Raji (cell line): ENCODE data around the gene CCDC43.

Experiments used
- POLR2A ChIP-seq: IDR thresholded peaks from 2 replicates; pipeline ENCODE4 v1.6.1; 2011; ENCODE audit warnings: low read depth, low read length, control low read depth; ENCODE audit not compliant: insufficient read depth

CCDC43 gene

DNA sequence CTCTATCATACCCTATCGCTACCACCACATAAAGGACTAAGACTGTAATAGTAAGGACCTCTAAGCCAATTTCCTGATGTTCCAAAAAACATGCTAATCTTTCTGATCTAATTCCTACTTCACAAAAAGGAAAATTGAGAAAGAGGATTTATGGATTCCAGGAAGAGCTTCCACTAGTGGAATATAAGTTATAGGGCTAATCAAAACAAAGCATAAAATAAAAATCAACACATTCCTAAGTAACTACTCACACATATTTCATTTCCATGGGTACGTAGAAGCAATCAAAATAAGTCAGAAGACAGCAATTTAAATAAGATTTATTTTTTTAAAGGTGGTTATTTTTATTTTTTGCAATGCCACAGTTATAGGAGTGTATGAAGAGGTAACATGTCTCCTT lies 12.4 kb downstream of the CCDC43 start:
- no peak for TF ChIP-seq POLR2A

DNA sequence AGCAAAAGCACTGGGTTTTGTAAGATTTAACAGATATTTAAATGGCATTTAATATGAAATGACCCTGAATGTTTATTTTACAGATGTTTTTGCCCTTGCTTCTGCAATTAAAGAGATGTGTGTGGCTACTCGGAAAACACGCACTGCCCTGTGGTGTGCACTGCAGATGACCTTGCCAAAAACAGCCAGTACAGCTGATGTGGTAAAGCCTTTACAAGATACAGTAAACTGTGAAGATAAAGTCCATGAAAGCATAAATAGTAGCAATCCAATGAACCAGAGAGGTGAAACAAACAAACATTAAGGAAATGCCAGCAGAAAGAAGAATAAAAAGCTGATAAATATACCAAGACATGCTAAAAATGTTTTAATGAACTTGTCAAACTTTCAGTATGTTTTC lies 15.7 kb downstream of the CCDC43 start:
- no peak for TF ChIP-seq POLR2A

DNA sequence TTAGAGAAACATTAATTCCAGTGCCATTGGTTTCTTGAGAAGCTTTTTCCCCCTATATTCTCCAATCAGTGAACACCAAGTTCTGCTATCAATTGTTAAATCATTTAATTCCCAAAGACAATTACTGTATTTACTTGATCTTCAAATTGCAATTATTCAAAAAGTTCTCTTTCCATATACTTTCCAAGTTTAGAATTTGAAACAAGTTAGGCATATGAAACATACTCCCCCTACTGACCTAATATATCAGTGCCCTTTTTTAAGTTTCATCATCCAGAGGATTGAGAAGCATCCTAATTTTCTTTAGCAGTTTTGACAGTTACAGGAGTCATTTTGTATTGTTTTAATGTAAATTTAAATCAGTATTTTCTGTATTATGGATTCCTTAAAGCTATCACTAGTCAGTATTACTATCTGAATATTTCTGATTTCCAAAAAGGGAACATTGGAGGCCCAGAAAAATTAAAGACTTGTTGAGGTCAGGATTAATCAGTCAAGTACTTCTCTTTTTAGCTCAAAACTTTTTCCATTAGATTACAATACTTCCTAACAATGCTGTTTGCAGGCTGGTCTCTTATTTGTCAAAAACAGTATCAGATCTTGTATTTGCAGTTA lies 17.0 kb downstream of the CCDC43 start:
- no peak for TF ChIP-seq POLR2A

DNA sequence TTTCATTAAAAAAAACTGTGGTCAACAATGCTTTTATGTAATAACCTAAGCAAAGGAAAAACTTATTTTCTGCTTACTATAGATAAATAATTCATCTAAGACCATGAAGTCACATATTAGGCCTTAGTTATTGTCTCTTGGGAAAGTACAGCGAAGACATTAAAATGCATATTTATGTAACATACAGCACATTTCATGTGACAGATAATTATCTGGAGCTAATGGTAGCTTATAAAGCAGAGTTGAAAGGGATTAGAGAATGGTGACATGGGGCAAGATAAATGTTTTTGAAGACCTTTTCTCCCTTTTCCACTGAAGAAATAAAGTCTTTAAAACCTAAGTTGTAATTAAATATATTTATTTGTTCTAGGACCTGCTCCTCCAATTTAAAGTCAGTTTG lies 23.6 kb downstream of the CCDC43 start:
- no peak for TF ChIP-seq POLR2A

DNA sequence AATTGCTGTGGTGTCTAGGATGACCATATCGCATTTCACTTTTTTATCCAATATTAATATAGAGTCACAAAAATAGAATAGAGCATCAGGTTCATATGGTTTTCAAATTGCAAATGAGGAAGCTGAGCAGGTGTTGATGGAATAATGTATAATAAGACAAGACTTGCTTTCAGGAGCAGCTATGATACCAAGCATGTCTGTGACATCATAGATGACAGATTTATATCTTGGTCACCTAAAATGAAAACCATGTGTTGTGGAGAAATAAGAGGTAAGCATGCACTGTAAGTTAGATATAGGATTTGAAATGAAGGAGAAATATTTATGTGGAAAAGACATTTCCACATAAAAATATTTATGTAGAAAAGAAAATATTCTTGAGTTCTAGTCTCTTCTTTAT lies 24.7 kb downstream of the CCDC43 start:
- TF ChIP-seq POLR2A: no peak

DNA sequence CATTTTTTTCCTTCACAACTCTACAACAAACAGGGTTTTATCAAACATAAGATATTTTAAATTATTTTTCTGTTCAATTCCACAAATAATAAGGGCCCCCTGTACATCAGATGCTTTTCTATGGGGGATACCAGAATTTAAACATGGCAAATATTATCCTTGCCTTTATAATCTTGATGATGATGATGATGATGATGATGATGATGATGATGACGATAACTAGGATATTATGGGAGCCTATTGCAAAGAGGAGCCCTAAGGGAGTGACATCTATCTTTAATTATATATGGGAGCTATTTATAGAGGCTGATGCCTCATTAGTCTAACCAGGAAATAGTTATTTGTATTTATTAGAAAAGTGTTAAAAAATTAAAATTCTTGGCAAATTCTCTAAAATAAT lies 26.5 kb downstream of the CCDC43 start:
- no peak for TF ChIP-seq POLR2A

DNA sequence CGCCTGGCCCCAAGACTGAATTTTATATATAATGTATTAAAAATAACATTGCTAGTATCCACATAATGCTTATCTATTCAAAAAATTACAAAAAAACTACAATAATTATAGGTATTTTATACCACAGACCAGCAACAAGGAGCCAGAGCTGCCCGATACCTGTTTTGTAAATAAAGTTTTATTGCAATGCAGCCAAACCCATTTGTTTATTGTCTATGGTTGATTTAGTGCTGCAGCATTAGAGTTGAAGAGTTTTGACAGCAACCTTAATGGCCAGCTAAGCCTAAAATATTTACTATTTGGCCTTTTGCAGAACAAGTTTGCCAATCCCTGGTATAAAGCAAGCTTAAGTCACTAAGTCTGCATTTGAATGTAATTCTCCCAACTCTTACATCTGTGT lies 27.7 kb downstream of the CCDC43 start:
- no peak for TF ChIP-seq POLR2A

DNA sequence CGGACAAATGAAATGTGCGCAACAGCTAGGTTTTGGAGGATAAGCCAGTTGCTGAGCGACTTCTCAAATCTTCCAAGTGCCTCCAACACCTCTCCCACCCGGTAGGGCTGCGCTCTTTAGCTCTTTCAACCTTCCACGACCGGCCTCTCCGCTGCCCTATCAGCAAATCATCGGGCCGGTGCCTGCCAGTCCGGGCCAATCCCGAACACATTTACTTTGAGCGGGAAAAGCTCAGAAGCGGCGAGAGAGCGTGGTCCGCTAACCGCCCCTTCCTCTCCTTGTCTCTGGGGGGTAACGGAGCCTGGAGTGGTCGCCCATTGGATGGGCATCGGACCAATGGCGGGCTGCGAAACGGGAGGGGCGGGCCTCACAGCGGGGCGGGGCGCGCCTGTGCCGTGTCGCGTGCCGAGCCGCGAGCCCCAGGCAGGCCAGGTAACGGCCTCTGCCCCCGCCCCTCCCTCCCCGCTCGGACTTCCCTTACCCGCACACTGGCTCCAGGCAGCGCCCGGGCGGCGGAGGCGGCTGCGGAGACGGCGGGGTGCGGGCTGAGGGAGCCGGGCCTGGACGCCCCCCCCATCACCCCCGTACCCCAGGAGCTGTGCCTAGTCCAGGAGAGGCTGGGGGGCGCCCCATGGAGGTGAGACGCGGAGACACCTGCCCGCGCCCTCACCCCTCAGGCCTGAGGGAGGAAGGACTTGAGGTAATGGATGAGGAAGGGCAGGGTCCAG lies 33.4 kb downstream of the CCDC43 start, which contains the start of gene MEIOC:
Gene MEIOC, plus strand, starts transcription at position 486 of the 728 bp plus-strand sequence. Its CDS starts 146 bp downstream, at position 632.
- TF ChIP-seq POLR2A: no peak

DNA sequence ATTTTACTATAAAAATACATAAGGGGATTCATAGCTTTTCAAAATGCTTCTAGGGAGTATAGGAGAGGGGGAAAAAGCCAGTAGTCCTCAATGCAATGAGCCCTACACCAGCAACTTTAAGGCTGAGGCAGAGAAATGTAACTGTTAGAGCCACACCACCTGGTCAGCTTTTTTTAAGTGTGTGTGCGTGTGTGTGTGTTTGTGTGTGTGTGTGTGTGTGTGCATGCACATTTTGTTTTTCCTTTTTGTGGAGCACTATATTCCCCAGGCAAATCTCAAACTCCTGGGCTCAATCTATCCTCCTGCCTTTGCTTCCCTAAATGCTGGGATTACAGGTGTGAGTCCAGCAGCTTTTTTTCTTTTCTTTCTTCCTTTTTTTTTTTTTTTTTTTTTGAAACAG lies 35.6 kb downstream of the CCDC43 start:
- TF ChIP-seq POLR2A: no peak

DNA sequence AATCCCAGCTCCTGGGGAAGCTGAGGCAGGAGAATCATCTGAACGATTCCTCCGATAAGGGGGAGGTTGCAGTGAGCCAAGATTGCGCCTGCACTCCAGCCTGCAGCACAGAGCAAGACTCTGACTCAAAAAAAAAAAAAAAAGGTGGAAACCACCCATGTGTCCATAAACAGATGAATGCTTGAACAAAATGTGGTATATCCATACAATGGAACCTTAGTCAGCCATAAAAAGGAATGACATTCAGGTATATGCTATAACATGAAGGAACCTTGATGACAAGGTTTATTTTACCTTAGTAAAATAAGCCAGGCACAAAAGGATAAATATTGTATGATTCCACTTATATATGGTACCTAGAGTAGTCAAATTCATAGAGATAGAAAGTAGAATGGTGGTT lies 36.2 kb downstream of the CCDC43 start:
- no peak for TF ChIP-seq POLR2A

DNA sequence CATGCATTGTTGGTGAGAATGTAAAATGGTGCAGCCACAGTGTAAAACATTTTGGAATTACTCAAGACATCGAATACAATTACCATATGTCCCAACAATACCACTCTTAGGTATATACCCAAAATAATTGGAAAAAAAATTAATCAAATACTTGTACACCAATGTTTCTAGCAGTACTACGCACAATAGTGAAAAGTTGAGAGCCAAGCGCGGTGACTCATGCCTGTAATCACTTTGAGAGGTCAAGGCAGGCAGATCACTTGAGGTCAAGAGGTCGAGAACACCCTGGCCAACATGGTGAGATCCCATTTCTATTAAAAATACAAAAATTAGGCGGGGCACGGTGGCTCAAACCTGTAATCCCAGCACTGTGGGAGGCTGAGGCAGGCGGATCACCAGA lies 36.8 kb downstream of the CCDC43 start:
- no peak for TF ChIP-seq POLR2A

DNA sequence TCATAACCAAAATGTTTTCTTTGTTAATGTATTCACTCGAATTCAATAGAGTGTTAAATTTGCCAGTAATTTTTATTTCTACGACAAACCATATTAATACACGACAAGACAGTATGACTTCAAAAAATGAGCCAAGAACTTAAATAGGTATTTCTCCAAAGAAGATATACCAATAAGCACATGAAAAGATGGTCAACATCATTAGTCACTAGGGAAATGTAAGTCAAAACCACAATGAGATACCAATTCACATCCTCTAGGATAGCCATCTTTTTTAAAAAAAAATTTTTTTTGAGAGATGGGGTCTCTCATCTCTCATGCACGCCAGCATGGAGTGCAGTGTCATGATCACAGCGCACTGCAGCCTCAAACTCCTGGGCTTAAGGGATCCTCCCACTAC lies 38.3 kb downstream of the CCDC43 start:
- TF ChIP-seq POLR2A: no peak

DNA sequence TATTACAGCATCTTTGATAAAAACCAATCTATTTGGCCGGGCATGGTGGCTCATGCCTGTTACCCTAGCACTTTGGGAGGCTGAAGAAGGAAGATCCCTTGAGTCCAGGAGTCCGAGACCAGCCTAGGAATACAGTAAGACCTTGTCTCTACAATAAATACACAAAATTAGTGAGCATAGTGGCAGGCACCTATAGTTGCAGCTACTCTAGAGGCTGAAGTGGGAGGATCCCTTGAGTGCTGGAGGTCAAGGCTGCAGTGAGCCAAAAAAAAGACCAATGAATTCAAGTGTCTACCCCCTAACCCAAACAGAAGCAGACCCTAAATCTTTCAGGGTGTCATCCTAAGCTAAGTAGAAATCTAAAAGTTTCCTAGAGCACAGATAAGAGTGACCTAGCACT lies 40.6 kb downstream of the CCDC43 start:
- TF ChIP-seq POLR2A: no peak

DNA sequence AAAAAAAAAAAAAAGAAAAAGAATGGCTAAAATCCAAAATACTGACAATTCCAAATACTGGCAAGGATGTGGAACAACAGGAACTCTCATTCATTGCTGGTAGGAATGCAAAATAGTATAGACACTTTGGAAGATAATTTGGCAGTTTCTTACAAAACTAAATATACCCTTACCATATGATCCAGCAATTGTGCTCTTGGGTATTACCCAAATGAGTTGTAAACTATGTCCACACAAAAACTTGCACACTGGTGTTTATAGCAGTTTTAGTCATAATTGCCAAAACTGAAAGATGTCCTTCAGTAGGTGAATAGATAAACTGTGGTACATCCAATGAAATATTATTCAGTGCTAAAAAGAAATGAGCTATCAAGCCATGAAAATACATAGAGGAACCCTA lies 41.8 kb downstream of the CCDC43 start:
- TF ChIP-seq POLR2A: no peak

DNA sequence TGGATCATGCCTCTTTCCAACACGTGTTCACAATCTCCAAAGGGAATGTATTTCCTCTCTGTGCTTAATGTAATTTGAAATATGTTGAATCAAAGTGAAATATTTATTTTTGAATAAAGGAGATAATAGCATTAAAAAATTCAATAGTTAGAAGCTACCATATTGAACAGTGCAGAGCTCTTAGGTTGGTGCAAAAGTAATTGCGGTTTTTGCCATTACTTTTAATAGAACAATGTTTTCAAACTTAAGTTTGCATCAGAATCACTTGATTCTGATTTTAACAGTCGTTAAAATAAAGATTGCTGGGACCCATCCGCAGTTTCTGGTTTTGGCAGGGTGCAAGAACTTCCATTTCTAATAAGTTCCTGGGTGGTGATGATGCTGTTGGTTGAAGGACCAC lies 43.3 kb downstream of the CCDC43 start:
- no peak for TF ChIP-seq POLR2A

DNA sequence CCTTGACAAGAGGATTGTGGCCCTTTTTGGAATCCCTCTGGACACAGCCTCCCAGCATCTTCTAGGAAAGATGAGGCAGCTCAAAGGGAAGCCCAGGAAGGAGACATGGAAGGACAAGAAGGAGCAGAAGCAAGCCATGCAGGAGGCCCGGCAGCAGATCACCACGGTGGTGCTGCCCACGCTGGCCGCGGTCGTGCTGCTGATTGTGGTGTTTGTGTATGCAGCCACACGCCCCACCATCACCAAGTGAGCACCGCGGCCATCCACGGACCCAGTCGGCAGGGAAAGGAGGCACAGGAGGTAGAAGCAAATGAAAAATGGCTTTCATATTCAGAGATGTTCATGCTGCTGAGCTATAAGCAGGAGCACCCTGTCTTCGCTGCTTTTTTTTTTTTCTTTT lies 44.2 kb downstream of the CCDC43 start:
- TF ChIP-seq POLR2A: no peak

DNA sequence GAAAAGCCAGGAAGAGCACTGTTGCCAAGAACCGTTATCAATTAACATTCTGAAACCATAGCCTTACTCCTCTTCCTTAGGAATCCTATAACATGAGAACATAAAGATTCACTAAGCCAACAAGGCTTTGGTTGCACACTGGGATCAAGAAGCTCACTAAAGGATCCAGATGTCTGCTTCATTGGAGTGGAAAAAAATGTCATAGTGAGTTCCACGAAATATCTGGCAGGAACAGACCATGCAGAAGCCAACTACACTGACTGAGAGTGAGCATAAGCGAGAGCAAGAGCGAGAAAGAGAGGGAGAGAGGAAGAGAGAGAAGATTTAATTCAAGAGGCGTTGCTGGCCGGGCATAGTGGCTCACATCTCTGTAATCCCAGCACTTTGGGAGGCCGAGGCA lies 46.7 kb downstream of the CCDC43 start:
- no peak for TF ChIP-seq POLR2A
